Adrenal gland (tissue), 12 donors: ENCODE measurements around the gene TCERG1L. TPM values are rescaled to one million over a fixed set of nuclear protein-coding genes. Genes with fewer than 3 reads are reported as not detected.

Experiments used
- DNase-seq, 7 donors: peaks; one replicate each; pipeline ENCODE4 v3.0.0-alpha.2; 2019 to 2020
- H3K27ac ChIP-seq, 5 donors: fragments of 200-600 bp; sonication (generic) in 4 of 5; 1 replicate in 3 of 5; 2 replicates in 2 of 5; pipeline versions ENCODE4 v1.5.1 to v1.8.0; 2016 to 2020; ENCODE audit warnings: mild to moderate bottlenecking in 1 of 5
- H3K27me3 ChIP-seq: fragments of 200-600 bp; 2 replicates; pipeline ENCODE4 v1.8.0; 2021
- H3K36me3 ChIP-seq, 2 donors: fragments of 200-600 bp; replicated peaks in 1 of 2; 1 replicate in 1 of 2; 2 replicates in 1 of 2; pipeline versions ENCODE4 v1.5.1 to v1.8.0; 2018 to 2022
- H3K4me1 ChIP-seq, 2 donors: fragments of 200-600 bp; replicated peaks in 1 of 2; 1 replicate in 1 of 2; 2 replicates in 1 of 2; pipeline versions ENCODE4 v1.5.1 to v1.8.0; 2018 to 2021
- H3K4me3 ChIP-seq, 4 donors: fragments of 200-600 bp; sonication (generic) in 3 of 4; one replicate each; pipeline ENCODE4 v1.5.1; 2016 to 2018
- H3K9me3 ChIP-seq, 3 donors: fragments of 200-600 bp; sonication (generic) in 1 of 3; replicated peaks in 1 of 3; 1 replicate in 2 of 3; 2 replicates in 1 of 3; pipeline versions ENCODE4 v1.5.1 to v1.8.0; 2016 to 2021
- POLR2A ChIP-seq, 2 donors: fragments of 450-650 bp; IDR thresholded peaks; one replicate each; pipeline ENCODE4 v1.6.1; 2017; ENCODE audit warnings: antibody characterized with exemption in 2 of 2, mild to moderate bottlenecking in 2 of 2, moderate library complexity in 1 of 2
- WGBS, 4 donors: extraction: QIAGEN DNeasy Blood & Tissue Kit in 2 of 4; methylation state at CpG; one replicate each; pipeline versions ENCODE4 v1.1.5 to v1.1.7; 2013 to 2017; 5-methylcytosine and 5-hydroxymethylcytosine counted together
- intact Hi-C, 2 donors: fragments of 100-400 bp; cut with DNase I; formaldehyde crosslinking; loops; one replicate each; pipeline versions ENCODE4 v1.14.1 to v1.15.0; 2022 to 2023
- polyA plus RNA-seq, 3 donors: library from polyadenylated mRNA; stranded (reverse); fragments of 200-250 nt in 2 of 3; fragments of 350-450 nt in 1 of 3; fragmentation: Illumina TruSeq in 1 of 3; extraction: RNeasy Lipid Tissue Mini Kit (QIAGEN cat#74804) in 1 of 3; gene quantifications; one replicate each; pipeline ENCODE4 v1.2.3, GENCODE V29; 2013 to 2014
- total RNA-seq, 9 donors: library from RNA; depleted of rRNA in 4 of 9; stranded (reverse); fragments of >200 nt in 4 of 9; fragments of 120-200 nt in 1 of 9; fragmentation: NEBNext Ultra II Directional in 1 of 9; extraction: Animal tissue kit (Norgen Biotek cat#: 25700) in 1 of 9; gene quantifications; one replicate each; pipeline versions ENCODE4 v1.1.0 to v1.2.4, GENCODE V29; 2013 to 2023
- TF ChIP-seq, protein P1 (sequence below), 6 experiments: fragments of 450-650 bp in 4 of 6; fragments of 200-600 bp in 2 of 6; sonication (generic) in 1 of 6; IDR thresholded peaks; 1 replicate in 5 of 6; 2 replicates in 1 of 6; pipeline versions ENCODE4 v1.5.1 to v1.8.0; 2016 to 2021; ENCODE audit warnings: antibody characterized with exemption in 6 of 6, mild to moderate bottlenecking in 2 of 6, moderate library complexity in 1 of 6
- donor health status: healthy with polysubstance abuse.
- donor health status: Bipolar disorder and iron deficiency.
- donor health status: DM: yes; HTN: yes; CAD: no.
- donor health status: DM: no; HTN: no; CAD: no.
- donor health status: DM: no; HTN: no; CAD: no.
- donor health status: DM: yes; HTN: yes; CAD: no.

TCERG1L gene
- total and polyA plus RNA-seq, 12 donors, result 0.17 to 3.4 (median 0.97) TPM

DNA sequence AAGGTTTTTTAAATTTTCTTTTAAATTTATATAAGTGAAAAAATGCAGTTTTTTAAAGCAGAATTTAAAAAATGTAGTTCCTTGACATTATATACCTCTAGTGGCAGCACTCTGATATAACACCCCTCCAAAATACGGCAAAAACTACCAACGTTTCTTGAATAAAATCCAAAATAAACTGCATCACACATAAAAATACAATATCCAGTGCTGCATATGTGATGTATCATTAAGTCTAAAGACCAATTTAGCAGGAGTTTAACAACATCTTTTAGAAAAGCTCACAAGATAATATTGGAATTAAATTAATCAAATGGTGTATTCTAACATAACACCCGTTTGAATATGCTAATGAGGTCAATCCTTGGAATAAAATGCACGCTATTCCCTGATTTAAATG, 1.4 kb downstream of the TCERG1L start:
- Histone ChIP-seq H3K4me3 (no peak overlapping the region), H3K27me3 (peaks cover 44% of the 10 kb centered on the region), H3K9me3 (no peaks in the 10 kb centered on the region), H3K36me3 (no peaks in the 10 kb centered on the region), H3K4me1 (peaks cover 0 to 9% of the 10 kb centered on the region in 2 donors), H3K27ac (no peak overlapping the region)
- no peak for DNase-seq
- TF ChIP-seq, protein P1, sequence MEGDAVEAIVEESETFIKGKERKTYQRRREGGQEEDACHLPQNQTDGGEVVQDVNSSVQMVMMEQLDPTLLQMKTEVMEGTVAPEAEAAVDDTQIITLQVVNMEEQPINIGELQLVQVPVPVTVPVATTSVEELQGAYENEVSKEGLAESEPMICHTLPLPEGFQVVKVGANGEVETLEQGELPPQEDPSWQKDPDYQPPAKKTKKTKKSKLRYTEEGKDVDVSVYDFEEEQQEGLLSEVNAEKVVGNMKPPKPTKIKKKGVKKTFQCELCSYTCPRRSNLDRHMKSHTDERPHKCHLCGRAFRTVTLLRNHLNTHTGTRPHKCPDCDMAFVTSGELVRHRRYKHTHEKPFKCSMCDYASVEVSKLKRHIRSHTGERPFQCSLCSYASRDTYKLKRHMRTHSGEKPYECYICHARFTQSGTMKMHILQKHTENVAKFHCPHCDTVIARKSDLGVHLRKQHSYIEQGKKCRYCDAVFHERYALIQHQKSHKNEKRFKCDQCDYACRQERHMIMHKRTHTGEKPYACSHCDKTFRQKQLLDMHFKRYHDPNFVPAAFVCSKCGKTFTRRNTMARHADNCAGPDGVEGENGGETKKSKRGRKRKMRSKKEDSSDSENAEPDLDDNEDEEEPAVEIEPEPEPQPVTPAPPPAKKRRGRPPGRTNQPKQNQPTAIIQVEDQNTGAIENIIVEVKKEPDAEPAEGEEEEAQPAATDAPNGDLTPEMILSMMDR (IDR thresholded peaks at IDR 0.05), result peak in 5 of 6 experiments; percentile 18 to 43 (median 34)
- no peak for TF ChIP-seq POLR2A (IDR thresholded peaks at IDR 0.05)
- WGBS, 4 donors, result 14 to 21% (median 19%) methylated on average over 4 of the region's 4 CpGs
- intact Hi-C loops, result no loop called here

DNA sequence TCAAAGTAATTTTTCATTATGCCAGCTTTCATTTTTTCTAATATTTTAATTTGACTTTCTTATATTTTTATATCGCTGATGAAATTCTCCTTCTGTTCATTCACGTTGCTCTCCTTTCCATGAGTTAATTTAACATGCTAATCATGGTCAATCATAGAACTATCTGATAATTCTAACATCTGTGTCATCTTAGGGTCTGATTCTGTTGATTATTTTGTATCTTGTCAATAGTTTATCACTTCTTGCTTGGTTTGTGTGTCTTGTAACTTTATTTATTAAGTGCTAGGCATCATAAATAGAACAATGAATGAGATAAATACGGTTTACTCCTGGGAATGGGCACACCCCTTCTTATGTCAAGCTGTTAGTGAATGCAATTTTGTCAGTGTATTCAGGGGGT, 11.0 kb downstream of the TCERG1L start:
- DNase-seq, result no peak
- Histone ChIP-seq H3K4me3 (no peak overlapping the region), H3K4me1 (no peaks in the 10 kb centered on the region), H3K9me3 (no peaks in the 10 kb centered on the region), H3K27ac (no peak overlapping the region), H3K36me3 (no peaks in the 10 kb centered on the region), H3K27me3 (peaks cover 2% of the 10 kb centered on the region)
- intact Hi-C loops, result no loop called here
- WGBS, 4 donors, result 55 to 74% (median 65%) methylated on average over 3 of the region's 3 CpGs
- TF ChIP-seq, protein P1 (IDR thresholded peaks at IDR 0.05), result no peak
- no peak for TF ChIP-seq POLR2A (IDR thresholded peaks at IDR 0.05)

- Histone ChIP-seq H3K4me3 (no peak overlapping the region), H3K27ac (no peak overlapping the region), H3K4me1 (no peaks in the 10 kb centered on the region), H3K9me3 (no peaks in the 10 kb centered on the region), H3K36me3 (no peaks in the 10 kb centered on the region), H3K27me3 (no peaks in the 10 kb centered on the region)
- 64 to 90% (median 70%) methylated on average over 7 of the region's 7 CpGs for WGBS, 4 donors
- intact Hi-C loops, result no loop called here
- DNase-seq, result no peak
- TF ChIP-seq, protein P1 (IDR thresholded peaks at IDR 0.05), result no peak
- no peak for TF ChIP-seq POLR2A (IDR thresholded peaks at IDR 0.05)
Measured at GRCh38 chr10:131290781-131291180, 20.7 kb downstream of the TCERG1L start.

DNA sequence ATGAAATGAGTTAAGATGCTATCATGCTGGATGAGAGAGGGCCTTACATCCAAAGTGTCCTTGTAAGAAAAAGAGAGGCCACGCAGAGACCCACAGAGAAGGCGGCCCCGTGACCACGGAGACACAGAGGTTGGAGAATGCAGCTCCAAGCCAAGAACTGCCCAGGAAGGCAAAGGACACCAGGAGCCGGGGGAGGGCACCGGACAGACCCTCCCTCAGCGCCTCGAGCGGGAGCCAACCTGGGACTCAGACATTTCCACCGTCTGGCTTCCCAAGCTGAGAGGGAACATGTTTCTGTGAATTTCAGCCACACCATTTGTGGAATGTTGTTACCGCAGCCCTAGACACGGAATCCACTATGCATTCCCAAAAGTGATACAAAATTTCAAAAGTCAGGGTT, 22.9 kb downstream of the TCERG1L start:
- no peaks in the 10 kb centered on the region for H3K9me3 ChIP-seq
- no peaks in the 10 kb centered on the region for H3K36me3 ChIP-seq
- intact Hi-C loops, result no loop called here
- no peak overlapping the region for H3K27ac ChIP-seq
- no peak overlapping the region for H3K4me3 ChIP-seq
- H3K4me1 ChIP-seq, result no peaks in the 10 kb centered on the region
- 82 to 88% (median 87%) methylated on average over 11 to 12 of the region's 12 CpGs for WGBS, 4 donors
- no peak for DNase-seq
- no peaks in the 10 kb centered on the region for H3K27me3 ChIP-seq
- no peak for TF ChIP-seq POLR2A (IDR thresholded peaks at IDR 0.05)
- TF ChIP-seq, protein P1 (IDR thresholded peaks at IDR 0.05), result no peak
